GM21717 (cell line): ENCODE data around the gene VPS4A.
"Not testable (repeated sequence)": the region's sequence is repeated elsewhere in the genome, so short reads cannot be mapped to it uniquely, and the experiment has no call there.

Source experiments
- ATAC-seq: cut with Tn5 transposase; IDR thresholded peaks from one replicate; pipeline ENCODE4 v1.9.1; 2021; ENCODE audit warnings: mild to moderate bottlenecking, moderate library complexity; ENCODE audit not compliant: unreplicated experiment

Gene VPS4A

DNA sequence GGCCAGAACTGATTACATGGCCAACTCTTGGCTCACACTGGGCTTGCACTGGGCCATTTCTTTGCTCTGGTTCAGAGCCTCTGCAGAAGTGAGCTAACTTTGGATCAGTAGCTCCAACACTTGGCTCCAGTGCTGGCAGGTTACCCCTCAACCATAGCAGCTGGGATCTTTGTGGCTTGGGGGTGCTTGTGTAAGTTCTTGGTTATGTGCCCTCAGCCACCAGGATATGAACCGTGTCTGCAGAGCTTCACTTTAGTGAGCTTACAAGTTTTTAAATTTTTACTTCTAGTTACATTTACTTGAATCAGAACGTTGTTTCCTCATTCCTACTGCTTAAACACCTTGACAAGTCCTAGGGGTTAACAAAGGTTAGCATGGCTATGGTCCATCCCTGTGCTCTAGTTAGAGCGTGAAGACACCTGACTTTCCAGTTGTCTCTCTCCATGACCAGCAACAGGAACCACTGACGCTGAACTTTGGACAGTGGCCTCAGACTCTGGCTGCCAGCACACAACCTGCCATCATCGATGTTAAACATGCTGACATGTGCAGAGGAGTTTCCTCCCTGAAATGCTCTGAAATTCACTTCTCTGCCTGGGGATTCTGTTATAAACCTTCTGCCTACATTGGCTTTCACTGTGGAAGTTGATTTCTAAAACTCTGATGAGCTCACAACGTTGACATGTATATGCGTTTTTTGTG lies 15.2 kb downstream of the VPS4A start:
- ATAC-seq, result no peak

DNA sequence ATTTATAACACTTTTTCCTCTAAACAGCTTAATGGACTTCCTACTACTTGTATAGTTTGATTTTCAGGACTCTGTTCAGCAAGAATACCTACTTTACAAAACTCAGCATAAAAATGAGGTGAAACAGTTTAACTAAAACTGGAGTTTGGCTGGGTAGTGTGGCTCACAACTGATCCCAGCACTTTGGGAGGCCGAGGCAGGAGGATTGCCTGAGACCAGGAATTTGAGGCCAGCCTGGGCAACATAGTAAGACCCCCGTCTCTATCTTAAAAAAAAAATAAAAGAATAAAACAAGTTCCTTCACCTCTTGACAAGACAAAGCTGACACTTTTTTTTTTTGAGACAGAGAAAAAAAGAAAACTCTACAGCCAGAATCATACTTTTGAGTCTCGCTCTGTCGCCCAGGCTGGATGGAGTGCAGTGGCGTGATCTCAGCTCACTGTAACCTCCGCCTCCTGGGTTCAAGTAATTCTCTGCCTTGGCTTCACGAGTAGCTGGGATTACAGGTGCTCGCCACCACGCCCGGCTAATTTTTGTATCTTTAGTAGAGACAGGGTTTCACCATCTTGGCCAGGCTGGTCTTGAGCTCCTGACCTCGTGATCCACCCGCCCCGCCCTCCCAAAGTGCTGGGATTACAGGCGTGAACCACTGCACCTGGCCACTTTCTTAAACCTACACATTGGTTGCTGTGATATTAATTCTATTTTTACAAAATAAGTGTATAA lies 16.6 kb downstream of the VPS4A start:
- ATAC-seq, result no peak

DNA sequence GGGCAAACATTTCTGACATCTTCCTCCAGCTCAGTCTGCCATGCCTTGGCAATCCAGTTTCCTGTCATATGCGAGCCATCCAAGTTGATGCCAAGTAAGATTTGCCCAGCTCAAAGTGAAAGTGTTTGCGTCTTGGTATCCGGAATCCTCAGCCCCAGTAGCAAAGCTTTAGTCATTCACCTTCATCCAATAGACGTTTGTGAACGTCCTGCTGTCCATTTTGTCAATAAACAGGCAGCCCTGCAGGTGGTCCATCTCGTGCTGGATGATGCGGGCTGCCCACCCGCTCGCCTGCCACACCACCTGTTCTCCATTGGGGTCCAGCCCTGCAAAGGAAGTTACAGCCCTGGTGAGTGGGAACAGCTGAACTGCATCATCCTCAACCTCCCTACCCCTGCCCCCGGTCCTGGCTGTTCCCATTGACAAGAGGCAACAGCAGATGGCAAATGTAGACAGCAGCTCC lies 17.7 kb downstream of the VPS4A start:
- ATAC-seq, result no peak

- ATAC-seq, result peak; percentile 29
Measured at GRCh38 chr16:69329369-69330285, 18.5 kb downstream of the VPS4A start.

DNA sequence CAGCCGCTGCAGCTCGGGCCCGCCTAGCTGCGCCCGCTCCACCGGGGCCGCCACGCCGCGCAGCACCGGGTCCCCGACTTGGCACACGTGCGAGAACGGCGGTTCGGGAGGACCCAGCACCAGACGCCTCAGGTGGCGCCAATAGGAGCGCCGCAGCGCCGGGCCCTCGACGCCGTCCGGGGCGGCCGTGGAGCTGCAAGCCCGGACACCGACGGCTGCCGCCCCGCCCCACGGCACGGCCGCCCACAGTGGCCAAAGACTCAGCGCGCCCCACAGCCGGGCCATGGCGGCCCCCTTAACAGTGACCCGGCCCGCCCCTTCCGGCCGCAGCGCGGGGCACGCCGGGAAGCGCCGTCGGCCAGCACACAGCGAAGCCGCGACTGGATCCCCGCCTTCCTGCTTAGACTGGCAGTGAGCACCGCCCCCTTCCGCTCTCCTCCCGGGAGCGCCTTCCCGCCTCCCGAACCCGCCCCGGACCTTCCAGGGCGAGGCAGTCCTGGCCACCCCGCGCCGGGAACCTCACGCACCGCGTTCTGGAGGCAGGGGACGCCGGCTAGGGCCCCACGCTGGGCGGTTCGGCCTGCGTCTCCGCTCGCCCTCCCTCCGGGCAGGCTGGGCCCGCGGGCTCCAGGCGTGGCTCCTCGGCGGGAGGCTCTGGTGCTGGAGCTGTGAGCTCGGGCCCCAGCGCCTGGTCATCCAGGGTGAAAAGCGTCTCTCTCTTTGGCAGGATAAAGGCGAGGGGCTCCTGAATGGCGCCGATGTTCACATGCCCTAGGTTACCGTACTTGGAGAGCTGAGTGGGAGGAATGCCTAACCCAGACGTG lies 19.3 kb downstream of the VPS4A start, which contains the start of gene PDF:
Gene PDF, minus strand, starts transcription at position 303 of the 824 bp plus-strand sequence. Its CDS starts 18 bp downstream, at position 285.
- ATAC-seq, result peak; percentile 90

- ATAC-seq, result no peak
Measured at GRCh38 chr16:69334696-69335095, 23.5 kb downstream of the VPS4A start.

DNA sequence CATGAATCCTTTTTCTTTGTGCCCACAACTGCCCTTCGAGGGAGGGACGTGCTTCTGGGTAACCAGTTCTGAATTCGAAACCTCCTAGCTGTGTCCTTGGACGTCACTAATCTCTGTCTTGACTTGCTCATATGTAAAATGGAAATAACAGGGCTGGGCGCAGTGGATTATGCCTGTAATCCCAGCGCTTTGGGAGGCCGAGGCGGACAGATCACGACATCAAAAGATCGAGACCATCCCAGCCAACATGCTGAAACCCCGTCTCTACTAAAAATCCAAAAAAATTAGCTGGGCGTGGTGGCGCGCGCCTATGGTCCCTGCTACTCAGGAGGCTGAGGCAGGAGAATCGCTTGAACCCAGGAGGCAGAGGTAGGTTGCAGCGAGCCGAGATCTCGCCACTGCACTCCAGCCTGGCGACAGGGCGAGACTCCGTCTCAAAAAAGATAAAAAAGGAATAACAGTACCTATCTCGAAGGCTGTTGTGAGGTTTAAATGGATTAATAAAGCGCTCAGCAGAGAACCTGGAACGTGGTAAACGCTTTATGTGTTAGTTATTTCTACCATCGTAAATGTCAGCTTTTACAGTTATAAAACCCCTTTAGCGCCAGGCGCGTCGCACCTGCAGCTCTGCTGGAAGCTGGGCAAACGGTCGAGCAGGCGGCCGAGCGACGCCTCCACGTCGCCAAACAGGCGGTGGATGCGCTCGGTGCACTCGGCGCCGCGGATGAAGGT lies 27.6 kb downstream of the VPS4A start:
- no peak for ATAC-seq

DNA sequence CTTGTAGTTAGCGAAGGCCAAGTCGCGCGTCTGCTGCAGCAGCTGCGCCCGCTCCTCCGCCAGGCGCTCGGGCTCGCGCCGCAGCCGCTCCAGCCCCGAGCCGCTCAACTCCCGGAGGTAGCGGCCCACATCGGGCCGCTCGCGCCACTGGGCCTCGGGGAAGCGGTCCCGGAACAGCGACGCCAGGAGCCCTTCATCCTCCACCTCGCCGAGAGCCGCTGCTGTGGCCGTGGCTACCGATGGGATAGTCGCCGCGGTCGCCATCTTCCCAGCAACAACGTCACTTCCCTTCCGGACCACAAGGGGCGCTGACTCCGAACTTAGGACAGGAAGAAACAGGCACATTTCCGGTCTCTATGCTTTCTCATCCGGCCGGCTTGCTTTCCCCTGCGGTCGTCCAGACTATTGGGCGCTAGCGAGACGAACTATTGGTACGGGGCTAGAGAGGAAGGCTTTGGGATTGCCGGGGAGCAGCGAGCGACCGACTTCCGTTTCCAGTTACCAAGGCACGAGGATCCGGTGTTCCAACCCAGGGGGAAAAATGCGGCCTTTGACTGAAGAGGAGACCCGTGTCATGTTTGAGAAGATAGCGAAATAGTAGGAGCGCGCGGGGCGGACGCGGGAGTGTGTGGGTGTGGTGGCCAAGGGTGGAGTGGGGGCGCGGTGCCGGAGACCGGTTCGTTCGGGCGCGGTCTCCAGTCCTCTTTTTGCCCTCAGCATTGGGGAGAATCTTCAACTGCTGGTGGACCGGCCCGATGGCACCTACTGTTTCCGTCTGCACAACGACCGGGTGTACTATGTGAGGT lies 28.3 kb downstream of the VPS4A start, which contains the start of the genes COG8 and NIP7:
Gene COG8, minus strand, starts transcription at position 276 of the 806 bp plus-strand sequence. Its CDS starts 12 bp downstream, at position 264.
Gene NIP7, plus strand, starts transcription at position 484 of the 806 bp plus-strand sequence. Its CDS starts 58 bp downstream, at position 542.
- ATAC-seq, result peak; percentile 90

DNA sequence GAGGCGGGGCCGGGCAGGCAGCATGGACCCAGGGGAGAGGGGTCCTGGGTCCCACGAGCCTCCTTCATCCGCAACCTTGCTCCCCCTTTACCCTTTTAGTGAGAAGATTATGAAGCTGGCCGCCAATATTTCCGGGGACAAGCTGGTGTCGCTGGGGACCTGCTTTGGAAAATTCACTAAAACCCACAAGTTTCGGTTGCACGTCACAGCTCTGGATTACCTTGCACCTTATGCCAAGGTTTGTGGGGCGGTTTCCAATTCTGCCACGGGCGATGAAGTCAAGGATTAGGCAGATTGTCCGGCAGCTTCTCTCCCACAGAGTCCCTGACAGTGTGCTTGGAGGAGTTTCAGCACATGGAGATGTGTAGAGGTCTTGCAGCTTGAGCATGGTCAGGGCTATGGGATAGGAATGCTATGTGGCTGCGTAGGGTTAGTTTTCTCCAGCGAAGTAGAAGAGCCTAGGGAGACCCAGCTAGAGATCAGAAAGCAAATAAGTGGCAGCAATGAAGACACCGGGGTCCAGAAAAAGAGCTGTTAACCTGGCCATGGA lies 29.0 kb downstream of the VPS4A start:
- ATAC-seq, result peak; percentile 7

- no peak for ATAC-seq
Measured at GRCh38 chr16:69344171-69344570, 33.0 kb downstream of the VPS4A start.

GRCh38 chr16:69345923-69346322 lies 34.8 kb downstream of the VPS4A start:
- ATAC-seq, result no peak

GRCh38 chr16:69346683-69347082 lies 35.5 kb downstream of the VPS4A start:
- ATAC-seq, result no peak

- no peak for ATAC-seq
Measured at GRCh38 chr16:69348222-69348621, 37.1 kb downstream of the VPS4A start.

- no peak for ATAC-seq
Measured at GRCh38 chr16:69349536-69349935, 38.4 kb downstream of the VPS4A start.

GRCh38 chr16:69350536-69351133 lies 39.5 kb downstream of the VPS4A start:
- no peak for ATAC-seq

- ATAC-seq, result no peak
Measured at GRCh38 chr16:69351309-69352027, 40.3 kb downstream of the VPS4A start, which contains the start of gene TMED6. TMED6 (minus strand) TSS chr16:69351786; CDS start chr16:69351753, 33 bp downstream.

GRCh38 chr16:69360070-69360469 lies 48.9 kb downstream of the VPS4A start:
- ATAC-seq, result not testable (repeated sequence)
